Gastrocnemius medialis (tissue), 4 donors: ENCODE data around the gene LPAR2.

Experiments used
- POLR2A ChIP-seq, 2 donors: fragments of 450-650 bp; IDR thresholded peaks; one replicate each; pipeline ENCODE4 v1.6.1; 2017; ENCODE audit warnings: antibody characterized with exemption in 2 of 2, mild to moderate bottlenecking in 2 of 2, moderate library complexity in 2 of 2
- TF ChIP-seq, protein P1 (sequence below), 5 experiments: fragments of 450-650 bp in 3 of 5; fragments of 200-600 bp in 2 of 5; sonication (generic) in 2 of 5; IDR thresholded peaks in 4 of 5; conservative IDR thresholded peaks in 1 of 5; 1 replicate in 4 of 5; 2 replicates in 1 of 5; pipeline ENCODE4 v1.5.1; 2016 to 2019; ENCODE audit warnings: antibody characterized with exemption in 5 of 5, mild to moderate bottlenecking in 3 of 5, moderate library complexity in 3 of 5

DNA sequence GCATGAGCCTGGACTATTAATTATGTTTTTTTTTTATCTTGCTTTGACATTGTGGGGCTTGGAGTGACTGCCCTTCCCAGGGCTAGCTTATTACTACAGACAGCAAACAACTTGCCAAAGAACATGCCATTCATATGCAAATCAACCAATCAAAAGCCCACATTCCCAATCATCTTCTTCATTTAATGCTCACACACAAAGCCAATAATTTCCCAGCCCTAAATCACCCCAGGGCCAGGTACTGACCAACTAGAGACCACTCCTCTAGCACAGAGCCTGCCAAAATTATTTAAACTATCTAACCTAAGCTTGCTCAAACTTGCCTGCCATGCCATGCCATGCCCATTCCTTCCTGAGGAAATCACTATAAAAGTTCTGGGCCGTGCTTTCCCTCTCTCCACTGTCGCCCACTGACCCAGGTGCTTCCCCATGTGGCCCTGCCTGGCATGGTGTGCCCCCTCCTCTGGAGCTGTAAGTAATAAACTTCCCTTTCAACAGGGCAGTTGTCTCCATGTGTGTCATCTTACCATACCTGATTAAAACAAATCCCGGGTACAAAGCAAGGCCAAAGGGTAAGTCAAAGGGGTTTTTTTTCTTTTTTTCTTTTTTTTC is 25.2 kb downstream of the LPAR2 start:
- TF ChIP-seq, protein P1, sequence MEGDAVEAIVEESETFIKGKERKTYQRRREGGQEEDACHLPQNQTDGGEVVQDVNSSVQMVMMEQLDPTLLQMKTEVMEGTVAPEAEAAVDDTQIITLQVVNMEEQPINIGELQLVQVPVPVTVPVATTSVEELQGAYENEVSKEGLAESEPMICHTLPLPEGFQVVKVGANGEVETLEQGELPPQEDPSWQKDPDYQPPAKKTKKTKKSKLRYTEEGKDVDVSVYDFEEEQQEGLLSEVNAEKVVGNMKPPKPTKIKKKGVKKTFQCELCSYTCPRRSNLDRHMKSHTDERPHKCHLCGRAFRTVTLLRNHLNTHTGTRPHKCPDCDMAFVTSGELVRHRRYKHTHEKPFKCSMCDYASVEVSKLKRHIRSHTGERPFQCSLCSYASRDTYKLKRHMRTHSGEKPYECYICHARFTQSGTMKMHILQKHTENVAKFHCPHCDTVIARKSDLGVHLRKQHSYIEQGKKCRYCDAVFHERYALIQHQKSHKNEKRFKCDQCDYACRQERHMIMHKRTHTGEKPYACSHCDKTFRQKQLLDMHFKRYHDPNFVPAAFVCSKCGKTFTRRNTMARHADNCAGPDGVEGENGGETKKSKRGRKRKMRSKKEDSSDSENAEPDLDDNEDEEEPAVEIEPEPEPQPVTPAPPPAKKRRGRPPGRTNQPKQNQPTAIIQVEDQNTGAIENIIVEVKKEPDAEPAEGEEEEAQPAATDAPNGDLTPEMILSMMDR (IDR thresholded peaks at IDR 0.05 in 4 of 5, conservative IDR thresholded peaks at IDR 0.05 in 1 of 5) = no peak
- no peak for TF ChIP-seq POLR2A (IDR thresholded peaks at IDR 0.05)
